IgD-negative memory B cell (primary cell): ENCODE measurements around the gene ERP27. TPM values are rescaled to one million over a fixed set of nuclear protein-coding genes. Genes with fewer than 3 reads are reported as not detected.

ENCODE experiments used
- H3K27ac Mint-ChIP-seq, 3 donors: one replicate each; pipeline ENCODE4 v1.8.0; 2020 to 2022; ENCODE audit warnings: mild to moderate bottlenecking in 3 of 3, mixed read lengths in 3 of 3, moderate library complexity in 1 of 3
- H3K27me3 Mint-ChIP-seq: one replicate; pipeline ENCODE4 v1.8.0; 2021; ENCODE audit warnings: mixed read lengths
- H3K36me3 Mint-ChIP-seq: one replicate; pipeline ENCODE4 v1.8.0; 2020; ENCODE audit warnings: mild to moderate bottlenecking, mixed read lengths
- H3K4me1 Mint-ChIP-seq, 3 donors: one replicate each; pipeline ENCODE4 v1.8.0; 2020 to 2022; ENCODE audit warnings: mixed read lengths in 3 of 3, mild to moderate bottlenecking in 1 of 3
- H3K4me3 Mint-ChIP-seq, 4 donors: one replicate each; pipeline ENCODE4 v1.8.0; 2020 to 2022; ENCODE audit warnings: mild to moderate bottlenecking in 4 of 4, mixed read lengths in 4 of 4, moderate library complexity in 3 of 4
- H3K9me3 Mint-ChIP-seq, 3 donors: one replicate each; pipeline ENCODE4 v1.8.0; 2020 to 2021; ENCODE audit warnings: mixed read lengths in 3 of 3, mild to moderate bottlenecking in 1 of 3
- polyA plus RNA-seq: library from polyadenylated mRNA; unstranded; fragments of 300-500 nt; fragmentation: Illumina TruSeq; gene quantifications from one replicate; pipeline ENCODE4 v1.2.3, GENCODE V29; 2021

ERP27 gene
- polyA plus RNA-seq, 1 donor from 2014 or later = 1.9 TPM

DNA sequence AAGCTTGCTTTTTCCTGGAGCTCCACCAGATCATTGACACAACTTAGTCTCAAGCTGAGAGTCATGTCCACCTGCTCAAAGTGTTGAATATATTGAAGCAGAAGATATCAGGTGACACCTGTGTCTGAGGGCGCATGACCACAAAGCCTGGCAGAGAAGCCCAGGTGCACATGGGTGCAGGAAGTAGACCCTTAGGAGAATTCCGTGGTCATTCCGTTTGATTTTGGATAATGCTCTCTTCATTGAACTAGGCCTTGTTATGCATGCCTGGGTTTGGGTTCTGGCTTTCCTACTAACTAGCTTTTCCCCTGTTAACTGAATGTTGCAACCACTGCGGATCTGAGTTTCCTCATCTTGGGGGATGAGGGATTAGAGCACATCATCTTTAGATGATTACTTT, 15.9 kb upstream of the ERP27 start:
- Mint-ChIP-seq H3K27ac (peak overlapping the region; percentile 84 to 99 (median 90)), H3K36me3 (peaks cover 14% of the 10 kb centered on the region), H3K4me3 (peak overlapping the region; percentile 70 to 85 (median 79)), H3K27me3 (no peaks in the 10 kb centered on the region), H3K4me1 (peaks cover 46 to 83% (median 58%) of the 10 kb centered on the region in 3 donors), H3K9me3 (no peaks in the 10 kb centered on the region)

DNA sequence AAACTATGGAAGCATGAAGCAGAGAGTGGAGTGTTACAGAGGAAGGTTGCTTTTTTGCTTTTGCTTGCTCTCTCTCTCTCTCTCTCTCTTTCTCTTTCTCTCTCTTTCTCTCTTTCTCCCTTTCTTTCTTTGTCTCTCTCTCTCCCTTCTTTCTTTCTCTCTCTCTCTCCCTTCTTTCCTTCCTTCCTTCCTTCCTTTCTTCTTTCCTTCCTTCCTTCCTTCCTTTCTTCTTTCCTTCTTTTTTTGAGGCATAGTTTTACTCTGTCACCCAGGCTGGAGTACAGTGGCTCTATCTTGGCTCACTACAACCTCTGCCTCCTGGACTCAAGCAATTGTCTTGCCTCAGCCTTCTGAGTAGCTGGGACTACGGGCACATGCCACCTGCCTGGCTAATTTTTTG, 15.4 kb upstream of the ERP27 start:
- Mint-ChIP-seq H3K36me3 (peaks cover 10% of the 10 kb centered on the region), H3K27ac (peak overlapping the region; percentile 84 to 99 (median 90)), H3K4me3 (peak overlapping the region; percentile 70 to 85 (median 79)), H3K4me1 (peaks cover 47 to 85% (median 63%) of the 10 kb centered on the region in 3 donors), H3K9me3 (no peaks in the 10 kb centered on the region), H3K27me3 (no peaks in the 10 kb centered on the region)

DNA sequence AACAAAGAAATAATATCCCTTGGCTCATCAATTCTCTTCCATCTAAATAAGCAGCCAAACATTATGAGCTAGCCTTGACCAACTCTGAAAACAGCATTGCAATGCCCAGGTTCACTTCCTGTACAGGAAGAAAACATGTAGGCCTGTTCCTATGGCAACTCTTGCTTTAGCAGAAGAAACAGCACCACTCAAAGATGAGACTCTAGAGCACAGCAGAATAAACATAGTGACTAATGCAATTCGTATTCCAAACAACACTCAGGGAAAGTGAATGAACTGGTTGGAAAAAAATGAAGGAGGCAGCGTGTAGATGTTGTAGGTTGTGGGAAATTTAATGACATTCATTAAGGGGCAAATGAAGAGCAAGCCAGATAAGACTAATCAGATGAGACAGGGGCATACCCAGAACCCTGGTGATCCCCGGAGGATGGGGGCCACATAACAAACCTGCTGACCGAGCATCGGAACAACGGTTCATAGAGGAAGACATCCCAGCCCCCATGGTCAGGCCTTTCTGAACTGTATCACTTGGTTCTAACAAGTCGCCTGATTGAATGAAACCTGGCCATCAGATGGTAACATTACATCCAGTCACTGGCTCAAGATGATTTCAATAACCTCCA, 14.1 kb upstream of the ERP27 start:
- Mint-ChIP-seq H3K36me3 (peaks cover 9% of the 10 kb centered on the region), H3K9me3 (no peaks in the 10 kb centered on the region), H3K27ac (peak overlapping the region; percentile 84 to 99 (median 90)), H3K4me3 (peak overlapping the region; percentile 78 to 85 (median 82)), H3K27me3 (no peaks in the 10 kb centered on the region), H3K4me1 (peaks cover 53 to 88% (median 58%) of the 10 kb centered on the region in 3 donors)

DNA sequence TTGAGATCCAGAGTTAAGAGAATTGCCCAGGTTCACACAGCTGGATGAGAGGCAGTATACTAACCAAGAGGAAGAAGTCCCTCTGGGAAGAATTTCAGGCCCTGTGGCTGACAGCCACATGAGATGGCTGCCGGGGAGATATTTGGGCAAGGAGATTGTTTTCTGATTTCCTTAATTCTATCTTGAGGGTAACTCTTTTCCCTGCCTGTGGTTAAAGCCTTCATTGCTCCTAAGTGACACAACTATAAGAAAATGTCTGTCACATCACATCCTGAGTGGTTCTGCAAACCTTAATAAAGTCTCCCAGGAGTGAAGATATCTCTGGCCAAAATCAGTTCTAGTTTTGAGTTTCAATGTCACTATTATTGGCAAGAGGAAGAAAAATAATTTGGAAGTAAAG, 13.5 kb upstream of the ERP27 start:
- peak overlapping the region; percentile 84 to 99 (median 90) for H3K27ac Mint-ChIP-seq
- peaks cover 56 to 84% (median 59%) of the 10 kb centered on the region in 3 donors for H3K4me1 Mint-ChIP-seq
- no peaks in the 10 kb centered on the region for H3K9me3 Mint-ChIP-seq
- peaks cover 9% of the 10 kb centered on the region for H3K36me3 Mint-ChIP-seq
- H3K4me3 Mint-ChIP-seq = peak overlapping the region; percentile 78 to 85 (median 82)
- no peaks in the 10 kb centered on the region for H3K27me3 Mint-ChIP-seq

DNA sequence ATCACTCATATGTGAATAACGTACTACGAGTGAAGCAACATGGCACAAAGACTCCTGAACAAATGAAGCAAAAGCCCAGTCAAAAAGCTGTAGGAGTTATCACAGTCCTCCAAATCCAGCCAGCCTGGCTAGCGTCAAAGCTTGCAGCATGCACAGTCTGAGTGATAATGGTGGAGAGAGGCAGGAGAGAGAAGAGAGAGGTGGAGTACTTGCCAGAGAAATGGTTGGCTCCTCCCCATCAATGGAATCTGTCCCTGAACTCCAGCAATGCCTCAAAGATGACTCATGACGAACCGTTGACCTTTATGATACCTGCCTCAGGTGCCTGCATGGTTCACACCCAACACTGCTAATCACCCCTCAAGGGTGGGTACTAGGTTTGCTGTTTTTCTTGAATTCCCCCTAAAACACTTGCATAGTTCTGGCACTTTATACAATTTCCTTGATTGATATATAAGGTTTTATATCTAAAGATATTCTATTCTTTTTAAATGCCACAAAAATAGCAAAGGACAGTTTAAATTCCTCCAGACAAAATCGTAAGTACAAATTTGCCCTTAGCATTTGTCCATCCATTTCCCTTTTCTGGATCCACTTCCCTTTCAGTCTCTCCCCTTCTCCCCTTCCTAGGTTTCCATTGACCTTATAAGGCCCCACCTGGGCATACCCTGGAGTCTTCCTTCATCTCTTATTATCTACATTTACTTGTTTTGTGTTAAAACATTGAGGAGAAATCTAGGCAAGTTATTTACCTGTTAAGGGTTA, 12.8 kb upstream of the ERP27 start:
- no peaks in the 10 kb centered on the region for H3K9me3 Mint-ChIP-seq
- peak overlapping the region; percentile 78 to 85 (median 82) for H3K4me3 Mint-ChIP-seq
- peaks cover 53 to 78% (median 57%) of the 10 kb centered on the region in 3 donors for H3K4me1 Mint-ChIP-seq
- H3K27ac Mint-ChIP-seq = peak overlapping the region; percentile 84 to 99 (median 90)
- peaks cover 9% of the 10 kb centered on the region for H3K36me3 Mint-ChIP-seq
- H3K27me3 Mint-ChIP-seq = no peaks in the 10 kb centered on the region

DNA sequence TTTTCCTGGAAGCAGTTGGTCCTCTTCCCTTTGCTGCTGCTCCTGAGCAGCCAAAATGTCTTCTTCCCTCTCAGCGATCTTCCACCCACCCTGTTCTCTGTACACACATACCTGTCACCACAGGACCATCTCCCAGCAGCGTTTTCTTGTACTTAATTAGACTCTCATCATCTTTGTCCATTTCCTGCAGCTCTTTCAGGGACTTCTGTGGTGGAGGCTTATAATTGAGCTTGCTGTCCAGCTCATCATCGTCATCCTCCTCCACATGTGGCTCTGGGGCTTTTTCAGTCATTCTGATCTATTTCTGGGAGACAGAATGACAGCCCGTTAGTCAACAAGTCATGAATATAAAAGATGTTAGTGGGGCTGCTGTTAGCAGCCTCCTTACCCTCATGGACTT, 12.1 kb upstream of the ERP27 start:
- Mint-ChIP-seq H3K27me3 (no peaks in the 10 kb centered on the region), H3K4me1 (peaks cover 56 to 75% (median 64%) of the 10 kb centered on the region in 3 donors), H3K4me3 (peak overlapping the region in 3 of 4 donors; percentile 59 to 78 (median 65)), H3K36me3 (peaks cover 7% of the 10 kb centered on the region), H3K27ac (peak overlapping the region; percentile 84 to 99 (median 90)), H3K9me3 (no peaks in the 10 kb centered on the region)

DNA sequence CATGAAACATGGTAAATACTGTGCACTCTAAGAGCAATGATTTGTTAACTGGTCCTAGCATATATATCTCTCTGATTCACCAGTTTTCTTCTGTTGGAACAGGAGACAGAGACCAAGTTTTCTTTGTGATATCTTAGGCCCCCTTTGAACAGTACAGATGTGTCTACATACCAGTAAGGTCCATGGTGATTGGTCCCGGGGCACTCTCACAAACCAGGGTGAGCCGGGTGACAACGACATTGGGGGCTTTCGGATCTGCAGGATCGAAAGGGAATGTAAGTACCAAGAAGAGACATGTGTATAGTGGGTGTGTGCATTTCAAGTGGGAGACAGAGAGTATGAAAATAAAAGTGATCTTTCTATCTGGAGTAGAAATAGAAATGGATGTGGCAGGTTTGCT, 11.3 kb upstream of the ERP27 start:
- Mint-ChIP-seq H3K4me1 (peaks cover 55 to 77% (median 65%) of the 10 kb centered on the region in 3 donors), H3K27ac (peak overlapping the region; percentile 84 to 99 (median 90)), H3K27me3 (no peaks in the 10 kb centered on the region), H3K4me3 (peak overlapping the region in 2 of 4 donors; percentile 59 to 92), H3K36me3 (peaks cover 7% of the 10 kb centered on the region), H3K9me3 (no peaks in the 10 kb centered on the region)

DNA sequence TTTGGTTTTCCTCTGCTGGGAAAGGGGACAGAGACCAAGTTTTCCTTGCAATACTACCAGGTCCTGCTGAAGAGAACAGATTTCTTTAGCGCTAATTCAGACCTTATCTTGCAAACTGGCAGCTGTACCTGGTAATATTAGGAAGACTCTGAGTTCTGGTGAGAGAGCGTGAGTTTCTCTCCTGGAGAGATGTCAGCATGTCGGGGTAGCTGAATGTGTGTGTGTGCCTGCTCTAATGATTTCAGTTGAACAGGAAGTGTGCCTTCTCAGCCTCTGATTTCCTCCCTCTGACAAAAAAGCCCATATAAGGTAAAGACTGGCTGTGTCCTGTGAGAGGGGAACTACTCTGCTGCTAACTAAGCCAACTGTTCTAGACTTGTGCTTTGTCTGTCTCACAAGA, 10.3 kb upstream of the ERP27 start:
- H3K36me3 Mint-ChIP-seq = peaks cover 7% of the 10 kb centered on the region
- peaks cover 46 to 67% (median 56%) of the 10 kb centered on the region in 3 donors for H3K4me1 Mint-ChIP-seq
- H3K27ac Mint-ChIP-seq = peak overlapping the region; percentile 84 to 99 (median 90)
- H3K27me3 Mint-ChIP-seq = no peaks in the 10 kb centered on the region
- no peaks in the 10 kb centered on the region for H3K9me3 Mint-ChIP-seq
- peak overlapping the region; percentile 59 to 92 (median 78) for H3K4me3 Mint-ChIP-seq

DNA sequence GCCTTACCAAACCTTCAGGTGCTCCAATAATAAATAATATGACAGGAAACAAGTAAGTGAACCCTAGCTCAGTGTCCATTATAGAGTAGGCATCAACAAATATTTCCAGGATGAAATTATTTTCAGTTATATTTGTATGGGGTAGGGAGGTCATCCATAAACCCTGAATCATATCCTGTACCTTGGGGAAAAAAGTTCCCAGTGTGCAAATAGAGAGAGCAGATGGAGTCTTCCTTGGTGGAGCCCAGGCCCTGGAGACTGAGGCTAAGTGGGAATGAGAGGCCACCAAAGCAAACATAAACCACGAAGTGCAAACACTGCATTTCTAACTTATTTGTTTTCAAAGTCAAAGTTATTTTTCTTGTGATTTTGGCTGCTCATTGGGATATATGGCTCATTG, 8.5 kb upstream of the ERP27 start:
- Mint-ChIP-seq H3K36me3 (peaks cover 12% of the 10 kb centered on the region), H3K4me3 (peak overlapping the region in 1 of 4 donors; percentile 45), H3K9me3 (no peaks in the 10 kb centered on the region), H3K4me1 (peaks cover 36 to 53% (median 47%) of the 10 kb centered on the region in 3 donors), H3K27ac (peak overlapping the region; percentile 68 to 92 (median 90)), H3K27me3 (no peaks in the 10 kb centered on the region)

DNA sequence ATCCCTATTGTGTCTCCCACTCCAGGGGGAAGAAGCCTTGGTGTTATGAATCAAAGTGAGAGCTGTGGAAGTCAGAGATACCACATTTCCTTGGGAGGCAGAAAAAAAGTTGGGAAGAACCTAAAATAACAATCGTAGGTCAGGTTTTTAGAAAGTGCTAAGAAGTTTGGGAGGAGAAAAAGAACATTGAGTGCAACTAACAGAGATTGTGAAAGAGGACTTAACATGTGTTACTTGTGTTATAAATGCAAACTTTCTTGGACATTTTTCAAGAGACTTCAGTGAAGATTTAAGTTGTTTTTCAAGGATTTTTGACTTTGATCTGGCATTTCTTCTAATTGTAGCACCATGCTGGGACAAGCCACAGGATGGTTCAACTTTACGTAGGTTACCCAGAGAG, 7.8 kb upstream of the ERP27 start:
- Mint-ChIP-seq H3K27ac (peak overlapping the region; percentile 68 to 92 (median 90)), H3K9me3 (no peaks in the 10 kb centered on the region), H3K4me3 (peak overlapping the region in 1 of 4 donors; percentile 42), H3K27me3 (no peaks in the 10 kb centered on the region), H3K36me3 (peaks cover 14% of the 10 kb centered on the region), H3K4me1 (peaks cover 36 to 47% (median 45%) of the 10 kb centered on the region in 3 donors)

DNA sequence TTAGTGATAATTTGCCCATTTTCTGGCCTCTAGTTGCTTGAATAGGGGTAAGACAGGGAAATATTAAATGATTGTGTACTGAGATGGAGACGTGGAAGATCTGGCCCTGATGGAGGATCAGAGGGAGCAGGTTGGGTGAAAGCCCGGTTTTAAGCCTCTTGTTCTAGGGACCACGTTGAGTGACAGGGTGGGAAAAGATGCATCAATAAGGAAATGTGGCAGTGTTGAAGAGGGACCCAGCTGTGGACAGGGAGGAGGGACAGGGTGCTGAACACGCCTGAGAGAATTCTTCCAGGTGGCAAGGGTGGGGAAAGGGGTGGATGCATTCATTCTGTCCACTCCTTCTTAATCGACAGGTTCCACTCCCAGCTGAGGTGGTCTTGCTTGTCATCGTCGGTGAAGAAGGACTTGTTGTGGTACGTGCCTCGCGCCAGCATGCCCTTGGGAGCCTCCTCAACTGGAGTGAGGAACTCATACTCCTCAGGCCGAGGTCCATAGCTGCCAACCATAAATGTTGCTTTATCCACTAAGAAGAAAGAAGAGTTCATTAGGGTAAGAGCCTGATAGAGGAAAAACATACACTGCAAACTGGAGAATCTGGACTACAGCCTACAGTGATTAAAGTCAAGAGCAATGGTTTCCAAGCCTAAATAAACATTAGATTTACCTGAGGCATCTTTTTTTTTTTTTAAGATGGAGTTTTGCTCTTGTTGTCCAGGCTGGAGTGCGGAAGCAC, 4.0 kb upstream of the ERP27 start:
- Mint-ChIP-seq H3K27ac (peak overlapping the region; percentile 1 to 71 (median 6)), H3K9me3 (peaks cover 0 to 1% (median 0%) of the 10 kb centered on the region in 3 donors), H3K4me3 (peak overlapping the region in 2 of 4 donors; percentile 30 to 63), H3K27me3 (no peaks in the 10 kb centered on the region), H3K4me1 (peaks cover 28 to 40% (median 30%) of the 10 kb centered on the region in 3 donors), H3K36me3 (peaks cover 26% of the 10 kb centered on the region)

DNA sequence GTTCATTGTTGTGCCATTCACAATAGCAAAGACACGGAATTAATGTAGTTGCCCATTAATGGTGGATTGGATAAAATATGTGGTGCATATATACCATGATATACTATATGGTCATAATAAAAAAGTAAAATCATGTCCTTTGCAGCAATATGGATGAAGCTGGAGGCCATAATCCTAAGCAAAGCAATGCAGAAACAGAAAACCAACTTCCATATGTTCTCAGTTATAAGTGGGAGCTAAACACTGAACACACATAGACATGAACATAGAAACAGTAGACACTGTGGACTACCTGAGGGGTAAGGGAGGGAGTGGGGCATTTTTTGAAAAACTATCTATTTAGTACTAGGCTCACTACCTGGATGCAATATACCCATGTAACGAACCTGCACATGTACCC, 3.0 kb upstream of the ERP27 start:
- peaks cover 0 to 1% (median 0%) of the 10 kb centered on the region in 3 donors for H3K9me3 Mint-ChIP-seq
- H3K4me1 Mint-ChIP-seq = peaks cover 26 to 38% (median 30%) of the 10 kb centered on the region in 3 donors
- peak overlapping the region in 1 of 3 donors; percentile 11 for H3K27ac Mint-ChIP-seq
- H3K36me3 Mint-ChIP-seq = peaks cover 26% of the 10 kb centered on the region
- no peaks in the 10 kb centered on the region for H3K27me3 Mint-ChIP-seq
- peak overlapping the region in 1 of 4 donors; percentile 30 for H3K4me3 Mint-ChIP-seq

DNA sequence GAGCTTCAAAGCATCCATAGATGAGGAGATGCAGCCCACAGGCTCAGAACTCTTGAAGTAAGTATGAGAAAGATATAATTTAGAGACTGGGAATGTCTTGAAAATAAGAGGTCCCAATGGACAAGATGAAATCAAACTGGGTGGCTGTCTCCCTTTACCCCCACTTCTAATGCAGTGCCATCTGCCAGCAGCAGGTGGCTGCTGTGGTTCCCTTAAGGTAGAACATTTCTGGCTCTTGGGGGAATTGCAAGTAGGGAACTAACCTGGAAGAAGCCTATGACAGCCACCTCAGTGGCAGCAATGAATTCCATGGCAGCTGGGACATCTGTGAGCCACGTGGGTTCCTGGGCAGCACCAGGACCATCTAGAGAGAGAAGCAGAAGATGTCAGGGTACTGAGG, 648 bp downstream of the ERP27 start:
- Mint-ChIP-seq H3K4me1 (peaks cover 20 to 28% (median 21%) of the 10 kb centered on the region in 3 donors), H3K4me3 (peak overlapping the region in 1 of 4 donors; percentile 73), H3K36me3 (peaks cover 31% of the 10 kb centered on the region), H3K9me3 (peaks cover 0 to 1% (median 0%) of the 10 kb centered on the region in 3 donors), H3K27me3 (no peaks in the 10 kb centered on the region), H3K27ac (peak overlapping the region; percentile 27 to 83 (median 81))

DNA sequence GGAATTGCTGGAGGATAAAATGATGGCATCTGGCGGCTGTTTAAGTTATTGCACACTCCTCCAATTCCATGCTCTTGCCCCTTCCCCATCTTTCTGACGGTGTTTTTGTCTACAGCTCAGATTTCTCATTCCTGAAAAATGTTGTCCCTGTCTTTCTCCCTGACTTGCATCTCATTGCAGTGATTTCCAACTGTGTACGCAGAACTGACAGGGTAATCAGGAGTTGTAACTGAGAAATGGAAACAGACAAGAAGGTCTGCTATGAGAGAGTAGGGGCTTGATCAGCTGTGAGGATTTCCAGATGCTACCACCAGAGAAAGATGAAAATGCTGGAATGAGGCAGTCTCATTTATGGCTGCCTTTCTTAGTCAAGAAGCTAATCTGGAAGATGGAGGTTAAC, 1.3 kb downstream of the ERP27 start:
- Mint-ChIP-seq H3K27ac (peak overlapping the region in 1 of 3 donors; percentile 27), H3K36me3 (peaks cover 29% of the 10 kb centered on the region), H3K9me3 (peaks cover 0 to 1% (median 0%) of the 10 kb centered on the region in 3 donors), H3K4me3 (no peak overlapping the region), H3K27me3 (no peaks in the 10 kb centered on the region), H3K4me1 (peaks cover 20 to 26% (median 24%) of the 10 kb centered on the region in 3 donors)
